Effector memory CD8-positive, alpha-beta T cell (primary cell): ENCODE data around the gene POLD2.
A peak's percentile ranks its signal among the peaks of the same experiment; 100 is the strongest.

Experiments used
- ATAC-seq: fragments of 150-1000 bp; cut with Tn5 transposase; replicated peaks from 2 replicates; pipeline ENCODE4 v1.10.0; 2021; ENCODE audit warnings: mild to moderate bottlenecking, moderate library complexity
- DNase-seq, 3 experiments: peaks; one replicate each; pipeline ENCODE4 v3.0.0; 2021
- H3K27ac Mint-ChIP-seq, 2 donors: one replicate each; pipeline ENCODE4 v1.8.0; 2022; ENCODE audit warnings: mild to moderate bottlenecking in 2 of 2, mixed read lengths in 2 of 2, moderate library complexity in 2 of 2
- H3K27me3 Mint-ChIP-seq, 2 donors: one replicate each; pipeline ENCODE4 v1.8.0; 2022; ENCODE audit warnings: mixed read lengths in 2 of 2
- H3K36me3 Mint-ChIP-seq: one replicate; pipeline ENCODE4 v1.8.0; 2022; ENCODE audit warnings: mild to moderate bottlenecking, moderate library complexity, mixed read lengths; ENCODE audit not compliant: insufficient read depth
- H3K4me1 Mint-ChIP-seq, 2 donors: one replicate each; pipeline ENCODE4 v1.8.0; 2022; ENCODE audit warnings: low read depth in 2 of 2, mixed read lengths in 2 of 2
- H3K4me3 Mint-ChIP-seq, 2 donors: one replicate each; pipeline ENCODE4 v1.8.0; 2022; ENCODE audit warnings: mild to moderate bottlenecking in 2 of 2, mixed read lengths in 2 of 2, moderate library complexity in 2 of 2
- H3K9me3 Mint-ChIP-seq, 2 donors: one replicate each; pipeline ENCODE4 v1.8.0; 2022; ENCODE audit warnings: mixed read lengths in 2 of 2

POLD2 gene

DNA sequence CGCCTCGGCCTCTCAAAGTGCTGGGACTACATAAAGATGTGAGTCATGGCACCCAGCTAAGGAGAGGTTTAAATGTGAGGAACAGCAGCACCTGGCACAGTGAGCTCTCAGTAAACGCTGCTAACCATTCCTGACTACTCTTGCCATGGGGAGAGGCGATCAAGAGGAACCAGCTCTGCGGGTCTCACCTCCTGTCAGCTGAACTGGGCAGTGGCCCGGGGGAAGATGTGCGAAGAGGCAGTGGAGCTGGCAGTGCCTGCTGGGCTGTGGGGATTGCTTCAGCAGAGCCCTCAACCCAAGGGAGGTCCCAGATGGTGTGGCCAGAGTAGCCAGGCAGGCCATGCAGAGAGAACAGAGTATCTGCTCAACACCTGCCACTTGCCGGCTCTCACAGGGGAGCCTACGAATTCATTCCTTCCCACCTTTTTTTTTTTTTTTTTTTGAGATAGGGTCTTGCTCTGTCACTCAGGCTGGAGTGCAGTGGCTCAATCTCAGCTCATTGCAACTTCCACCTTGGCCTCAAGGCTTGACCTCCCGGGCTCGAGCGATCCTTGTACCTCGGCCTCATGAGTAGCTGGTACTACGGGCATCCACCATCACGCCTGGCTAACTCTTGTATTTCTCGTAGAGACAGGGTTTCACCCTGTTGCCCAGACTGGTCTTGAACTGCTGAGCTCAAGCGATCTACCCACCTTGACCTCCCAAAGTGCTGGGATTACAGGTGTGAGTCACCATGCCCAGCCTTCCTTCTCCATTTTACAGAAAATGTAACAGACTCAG lies 47.9 kb downstream of the POLD2 start:
- H3K4me3 Mint-ChIP-seq, result no peak overlapping the region
- peaks cover 53% of the 10 kb centered on the region for H3K36me3 Mint-ChIP-seq
- peaks cover 18 to 30% of the 10 kb centered on the region in 2 donors for H3K4me1 Mint-ChIP-seq
- no peak for DNase-seq
- H3K9me3 Mint-ChIP-seq, result no peaks in the 10 kb centered on the region
- H3K27me3 Mint-ChIP-seq, result no peaks in the 10 kb centered on the region
- peak overlapping the region in 1 of 2 donors; percentile 91 for H3K27ac Mint-ChIP-seq
- ATAC-seq, result no peak

DNA sequence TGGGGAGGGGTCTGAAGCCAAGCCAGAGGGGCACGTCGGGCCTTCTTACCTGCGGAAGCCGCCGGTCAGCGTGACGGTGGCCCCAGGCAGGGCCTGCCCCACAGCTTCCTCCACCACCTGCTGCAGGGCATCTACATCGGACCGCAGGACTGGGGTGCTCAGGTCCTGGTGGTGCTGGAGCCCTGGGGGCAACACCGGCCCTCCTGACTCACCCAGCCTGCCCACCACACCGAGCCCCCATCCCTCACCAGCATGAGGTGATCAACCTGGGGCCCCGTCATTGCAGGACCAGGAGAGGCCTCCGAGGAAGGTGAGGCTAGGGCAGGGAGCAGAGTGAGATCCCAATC lies 49.0 kb downstream of the POLD2 start:
- peak; percentile 5 for ATAC-seq
- Mint-ChIP-seq H3K9me3 (no peaks in the 10 kb centered on the region), H3K4me3 (peak overlapping the region in 1 of 2 donors; percentile 31), H3K36me3 (peaks cover 53% of the 10 kb centered on the region), H3K27ac (peak overlapping the region in 1 of 2 donors; percentile 91), H3K27me3 (no peaks in the 10 kb centered on the region), H3K4me1 (peaks cover 16 to 29% of the 10 kb centered on the region in 2 donors)
- no peak for DNase-seq

DNA sequence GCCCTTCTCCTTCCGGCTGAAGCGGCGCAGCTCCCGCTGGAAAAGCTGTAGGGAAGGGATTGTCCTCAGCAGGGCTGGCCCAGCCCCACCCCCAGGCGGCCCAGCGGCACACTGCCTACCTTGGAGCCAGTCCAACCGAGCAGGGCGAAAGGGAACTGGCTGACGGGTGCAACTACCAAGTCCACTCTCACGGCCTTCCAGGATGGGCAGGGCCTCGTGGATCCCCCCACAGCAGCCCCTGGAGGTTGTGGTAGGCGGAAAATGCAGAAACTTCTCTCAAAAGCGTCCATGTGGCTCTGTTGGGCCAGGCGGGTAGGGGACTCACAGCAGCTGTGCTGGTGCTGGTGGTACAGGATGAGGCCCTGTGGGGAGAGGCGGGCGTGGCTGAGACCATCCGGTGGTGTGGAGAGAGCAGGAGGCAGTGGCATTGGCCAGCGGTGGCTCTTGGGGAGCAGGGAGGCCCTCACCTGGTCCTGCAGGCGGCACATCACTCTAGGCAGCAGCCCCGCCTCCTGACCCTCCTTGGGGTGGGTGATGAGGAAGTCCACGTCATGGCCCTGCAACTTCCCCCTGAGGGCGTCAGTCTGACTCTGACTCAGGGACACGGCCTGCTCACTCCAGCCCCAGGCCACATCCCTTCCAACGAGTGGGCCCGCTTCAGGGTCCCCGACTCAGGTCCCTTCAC lies 49.5 kb downstream of the POLD2 start:
- no peaks in the 10 kb centered on the region for H3K27me3 Mint-ChIP-seq
- peaks cover 50% of the 10 kb centered on the region for H3K36me3 Mint-ChIP-seq
- peaks cover 16 to 29% of the 10 kb centered on the region in 2 donors for H3K4me1 Mint-ChIP-seq
- H3K4me3 Mint-ChIP-seq, result peak overlapping the region in 1 of 2 donors; percentile 31
- DNase-seq (peak in 2 of 3 experiments; percentile 64 to 65), ATAC-seq (peak; percentile 94)
- peak overlapping the region in 1 of 2 donors; percentile 91 for H3K27ac Mint-ChIP-seq
- H3K9me3 Mint-ChIP-seq, result no peaks in the 10 kb centered on the region

DNA sequence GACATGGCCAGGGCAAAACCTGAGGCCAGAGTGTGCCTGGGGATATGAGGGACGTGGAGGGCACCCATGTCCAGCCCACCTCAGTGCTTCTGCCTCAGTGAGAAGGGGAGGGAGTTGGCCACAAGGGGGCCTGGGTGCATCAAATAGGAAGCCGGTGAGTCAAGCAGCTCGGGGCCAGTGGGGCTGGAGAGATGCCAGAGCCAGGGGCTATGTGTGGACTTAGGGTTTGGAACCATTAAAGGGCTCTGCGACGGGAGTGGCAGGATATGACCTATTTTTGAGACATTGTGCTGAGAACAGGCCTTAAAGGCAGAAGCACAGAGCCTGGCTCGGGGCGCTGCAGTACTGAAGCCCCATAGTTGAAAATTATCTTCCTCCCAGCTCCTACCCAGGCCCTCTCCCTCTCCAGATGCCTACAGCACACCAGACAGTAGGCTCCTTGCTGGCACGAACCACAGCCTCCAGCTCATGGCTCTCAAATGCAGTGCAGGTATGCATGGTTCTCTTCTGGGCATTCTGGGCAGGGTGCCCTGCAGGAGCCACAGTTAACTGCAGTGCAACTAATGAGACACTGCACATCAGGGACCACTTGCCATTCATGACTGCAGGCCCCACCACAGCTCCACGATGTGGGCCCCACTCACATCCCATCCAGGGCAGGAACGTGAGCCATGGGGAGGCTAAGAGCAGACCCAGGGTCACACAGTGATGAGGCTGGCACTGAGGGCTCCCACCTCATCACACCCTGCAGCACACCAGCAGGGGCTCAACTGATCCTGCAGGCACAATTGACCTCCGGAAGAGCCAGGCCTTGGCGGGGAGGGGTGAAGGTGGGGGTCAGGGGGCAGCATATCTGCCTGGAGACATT lies 50.8 kb downstream of the POLD2 start:
- Mint-ChIP-seq H3K4me1 (peaks cover 9 to 24% of the 10 kb centered on the region in 2 donors), H3K27ac (peak overlapping the region; percentile 62 to 91), H3K9me3 (no peaks in the 10 kb centered on the region), H3K4me3 (peak overlapping the region in 1 of 2 donors; percentile 9), H3K27me3 (no peaks in the 10 kb centered on the region), H3K36me3 (peaks cover 42% of the 10 kb centered on the region)
- DNase-seq (peak; percentile 23 to 38 (median 35)), ATAC-seq (peak; percentile 36)

DNA sequence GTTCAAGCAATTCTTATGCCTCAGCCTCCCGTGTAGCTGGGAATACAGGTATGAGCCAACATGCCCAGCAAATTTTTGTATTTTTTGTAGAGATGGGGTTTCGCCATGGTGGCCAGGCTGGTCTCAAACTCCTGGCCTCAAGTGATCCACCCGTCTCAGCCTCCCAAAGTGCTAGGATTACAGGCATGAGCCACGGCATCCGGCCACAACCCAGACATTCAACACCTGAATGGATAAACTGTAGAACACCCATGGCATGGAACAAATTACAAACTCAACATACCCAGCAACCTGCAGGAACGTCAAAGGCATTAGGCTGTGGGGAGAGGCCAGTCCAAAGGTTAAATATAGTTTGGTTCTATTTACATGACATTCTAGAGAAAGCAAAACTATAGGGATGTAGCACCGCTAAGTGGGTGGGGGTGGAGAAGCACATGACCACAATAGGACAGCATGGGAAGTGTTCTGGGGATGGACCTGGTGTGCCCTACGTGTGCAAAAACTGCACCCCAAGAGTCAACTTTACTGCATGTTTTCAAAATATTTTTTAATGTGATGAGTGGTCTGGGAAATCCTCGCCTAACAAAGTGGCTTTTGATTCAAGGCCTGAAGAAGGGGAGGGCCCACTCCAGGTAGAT lies 51.5 kb downstream of the POLD2 start:
- no peaks in the 10 kb centered on the region for H3K27me3 Mint-ChIP-seq
- H3K9me3 Mint-ChIP-seq, result no peaks in the 10 kb centered on the region
- H3K4me3 Mint-ChIP-seq, result no peak overlapping the region
- peak overlapping the region; percentile 62 to 91 for H3K27ac Mint-ChIP-seq
- DNase-seq (no peak), ATAC-seq (no peak)
- H3K36me3 Mint-ChIP-seq, result peaks cover 36% of the 10 kb centered on the region
- H3K4me1 Mint-ChIP-seq, result peaks cover 7 to 26% of the 10 kb centered on the region in 2 donors

DNA sequence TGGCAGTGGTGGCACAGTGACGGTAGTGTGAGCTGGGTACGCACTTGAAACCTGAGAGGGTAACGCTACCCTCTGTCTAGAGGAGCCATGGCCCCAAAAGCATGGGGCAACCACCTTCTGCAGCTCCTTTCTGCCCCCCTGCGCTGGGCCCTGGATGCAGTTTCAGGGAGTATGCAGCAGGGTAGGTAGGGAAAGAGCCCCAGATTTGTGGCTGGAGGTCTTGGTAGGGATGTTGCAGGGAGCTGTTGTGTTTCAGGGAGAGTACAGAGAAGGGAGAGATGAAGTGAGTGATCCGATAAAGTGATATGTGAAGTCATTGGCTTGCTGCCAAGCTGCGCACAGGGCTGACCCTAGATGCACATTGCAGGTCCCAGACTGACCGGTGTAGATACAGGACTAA lies 55.3 kb downstream of the POLD2 start:
- H3K9me3 Mint-ChIP-seq, result no peaks in the 10 kb centered on the region
- peaks cover 14 to 34% of the 10 kb centered on the region in 2 donors for H3K4me1 Mint-ChIP-seq
- no peaks in the 10 kb centered on the region for H3K27me3 Mint-ChIP-seq
- ATAC-seq (no peak), DNase-seq (no peak)
- no peak overlapping the region for H3K4me3 Mint-ChIP-seq
- peak overlapping the region in 1 of 2 donors; percentile 55 for H3K27ac Mint-ChIP-seq
- H3K36me3 Mint-ChIP-seq, result peaks cover 24% of the 10 kb centered on the region

DNA sequence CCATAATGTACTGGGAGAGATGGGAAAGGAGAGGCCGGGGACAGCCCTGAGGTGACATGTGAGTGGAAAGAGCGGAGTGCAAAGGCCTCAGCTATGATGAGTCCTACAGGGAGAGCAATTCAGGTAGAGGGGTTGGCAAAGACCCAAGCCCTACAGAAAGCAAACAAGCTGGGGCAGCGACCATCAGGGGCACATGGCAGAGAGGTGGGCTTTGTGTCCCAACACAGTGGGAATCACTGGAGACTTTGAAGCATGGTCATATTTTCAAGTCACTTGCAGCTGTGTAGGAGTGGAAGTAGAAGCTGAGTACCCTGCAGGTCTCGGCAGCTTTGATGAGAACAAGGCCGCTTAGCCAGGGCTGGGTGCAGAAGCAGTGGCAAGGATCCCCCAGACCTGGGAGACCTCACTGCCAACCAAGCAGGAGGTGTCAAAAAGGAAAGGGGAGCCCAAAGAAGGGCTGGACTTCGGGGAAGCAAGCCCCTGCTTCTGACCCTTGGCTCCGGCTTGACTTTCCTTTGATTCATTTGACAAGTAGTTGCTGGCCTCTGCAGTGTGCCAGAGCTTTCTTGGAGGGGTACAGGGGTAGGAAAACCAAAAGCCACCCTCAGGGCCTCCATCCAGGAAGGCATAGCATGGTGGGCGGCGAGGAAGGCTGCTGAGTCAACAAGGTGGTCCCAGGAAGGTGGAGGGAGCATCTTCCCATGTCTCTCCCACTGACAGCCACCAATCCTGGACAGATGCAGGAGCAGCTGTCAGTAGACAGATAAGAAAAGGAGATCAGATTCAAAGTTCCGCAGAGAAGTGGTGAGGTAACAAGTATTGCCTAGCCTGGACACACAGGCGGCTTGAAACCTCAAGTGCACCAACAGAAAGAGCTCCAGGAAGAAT lies 56.0 kb downstream of the POLD2 start:
- H3K4me3 Mint-ChIP-seq, result no peak overlapping the region
- H3K4me1 Mint-ChIP-seq, result peaks cover 14 to 27% of the 10 kb centered on the region in 2 donors
- no peak for DNase-seq
- H3K27ac Mint-ChIP-seq, result peak overlapping the region in 1 of 2 donors; percentile 7
- H3K27me3 Mint-ChIP-seq, result no peaks in the 10 kb centered on the region
- H3K36me3 Mint-ChIP-seq, result peaks cover 21% of the 10 kb centered on the region
- H3K9me3 Mint-ChIP-seq, result no peaks in the 10 kb centered on the region
- ATAC-seq, result no peak

DNA sequence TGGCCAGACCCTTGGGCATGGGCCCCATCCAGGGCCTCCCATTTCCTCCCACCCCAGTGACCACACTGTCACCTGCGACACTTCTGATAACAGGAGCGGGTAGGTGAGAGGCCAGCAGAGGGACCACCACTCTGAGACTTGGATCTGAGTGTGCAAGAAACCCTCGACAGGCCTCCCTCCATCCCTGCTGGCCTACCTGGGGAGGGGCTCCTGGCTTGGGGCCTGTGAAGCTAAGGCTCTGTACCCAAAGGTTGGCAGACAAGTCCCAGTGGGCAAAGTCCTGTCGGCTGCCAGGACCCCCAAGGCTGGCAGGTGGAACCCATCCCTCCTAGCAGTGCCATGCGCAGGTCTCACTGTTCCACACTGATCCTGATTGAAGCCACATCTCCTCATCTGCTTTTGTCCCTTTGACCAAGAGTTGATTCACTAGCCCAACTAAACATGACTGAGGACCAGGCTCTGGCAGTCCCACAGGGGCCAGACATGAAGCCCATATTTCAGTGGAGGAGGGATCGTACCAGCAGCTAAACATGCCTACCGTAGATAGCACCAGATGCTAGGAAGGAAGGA lies 56.8 kb downstream of the POLD2 start:
- H3K27ac Mint-ChIP-seq, result peak overlapping the region; percentile 7 to 63
- H3K4me1 Mint-ChIP-seq, result peaks cover 7 to 22% of the 10 kb centered on the region in 2 donors
- no peaks in the 10 kb centered on the region for H3K9me3 Mint-ChIP-seq
- no peak for DNase-seq
- no peak for ATAC-seq
- no peak overlapping the region for H3K4me3 Mint-ChIP-seq
- H3K36me3 Mint-ChIP-seq, result peaks cover 25% of the 10 kb centered on the region
- H3K27me3 Mint-ChIP-seq, result no peaks in the 10 kb centered on the region

DNA sequence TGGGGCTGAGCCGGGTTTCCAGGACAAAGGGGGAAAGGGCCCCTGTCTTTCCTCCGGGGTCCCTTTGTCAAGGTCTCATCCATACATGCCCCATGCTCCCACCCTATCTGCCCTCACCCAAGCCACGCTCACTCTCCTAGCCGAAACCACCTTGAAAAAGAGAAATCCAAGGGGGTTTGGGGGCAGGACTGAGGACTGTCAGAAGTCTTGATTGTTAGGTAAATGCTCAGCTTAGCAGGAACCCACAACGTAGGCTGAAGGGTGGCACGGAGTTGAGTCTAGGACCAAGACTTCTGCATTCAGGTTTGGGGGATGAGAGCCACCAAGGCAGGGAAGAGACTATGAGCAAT lies 57.3 kb downstream of the POLD2 start:
- ATAC-seq, result peak; percentile 14
- H3K36me3 Mint-ChIP-seq, result peaks cover 25% of the 10 kb centered on the region
- H3K27me3 Mint-ChIP-seq, result no peaks in the 10 kb centered on the region
- no peaks in the 10 kb centered on the region for H3K9me3 Mint-ChIP-seq
- peak overlapping the region; percentile 52 to 63 for H3K27ac Mint-ChIP-seq
- H3K4me1 Mint-ChIP-seq, result peaks cover 7 to 24% of the 10 kb centered on the region in 2 donors
- no peak for DNase-seq
- no peak overlapping the region for H3K4me3 Mint-ChIP-seq

DNA sequence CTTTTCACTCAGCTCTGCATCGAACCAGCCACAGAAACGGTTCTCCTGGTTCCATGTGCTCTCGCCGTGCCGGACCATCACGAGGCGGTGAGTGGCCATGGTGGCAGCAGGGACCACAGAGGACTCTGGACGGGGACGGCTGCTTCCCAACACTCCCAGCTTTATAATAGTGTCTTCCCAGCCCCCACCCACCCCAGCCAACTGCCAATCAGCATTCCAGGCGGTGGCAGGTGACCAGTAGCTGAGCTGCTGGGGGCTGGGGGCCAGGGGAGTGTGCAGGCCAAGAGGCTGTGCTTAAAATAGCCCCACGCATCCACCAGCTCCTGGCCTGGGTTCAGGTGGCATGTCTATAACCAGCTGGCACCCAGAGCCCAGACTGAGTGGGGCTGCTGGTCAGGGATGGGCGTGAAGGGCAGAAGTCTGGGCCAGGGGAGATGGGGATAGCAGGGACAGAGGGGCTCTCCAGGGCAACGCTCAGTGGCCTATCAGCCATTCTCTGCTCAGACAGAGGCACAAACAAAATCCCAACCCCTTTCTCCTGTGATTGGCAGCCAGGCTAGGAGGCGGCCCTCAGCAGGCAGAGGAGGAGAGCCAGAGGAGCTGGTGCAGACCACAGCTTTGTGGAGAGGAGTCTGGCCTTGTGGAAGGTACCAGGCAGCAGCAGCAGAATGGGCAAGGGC lies 57.8 kb downstream of the POLD2 start, which contains the start of gene PGAM2:
TSS of gene PGAM2 (minus strand) at position 137 of the 680 bp plus-strand sequence. CDS start at position 99, 38 bp downstream.
- H3K9me3 Mint-ChIP-seq, result no peaks in the 10 kb centered on the region
- peaks cover 25% of the 10 kb centered on the region for H3K36me3 Mint-ChIP-seq
- H3K4me1 Mint-ChIP-seq, result peaks cover 7 to 24% of the 10 kb centered on the region in 2 donors
- ATAC-seq, result peak; percentile 67
- peak within 1 kb of the TSS; percentile 52 to 72 for H3K27ac Mint-ChIP-seq
- DNase-seq, result no peak
- no peaks in the 10 kb centered on the region for H3K27me3 Mint-ChIP-seq
- H3K4me3 Mint-ChIP-seq, result no peak within 1 kb of the TSS

DNA sequence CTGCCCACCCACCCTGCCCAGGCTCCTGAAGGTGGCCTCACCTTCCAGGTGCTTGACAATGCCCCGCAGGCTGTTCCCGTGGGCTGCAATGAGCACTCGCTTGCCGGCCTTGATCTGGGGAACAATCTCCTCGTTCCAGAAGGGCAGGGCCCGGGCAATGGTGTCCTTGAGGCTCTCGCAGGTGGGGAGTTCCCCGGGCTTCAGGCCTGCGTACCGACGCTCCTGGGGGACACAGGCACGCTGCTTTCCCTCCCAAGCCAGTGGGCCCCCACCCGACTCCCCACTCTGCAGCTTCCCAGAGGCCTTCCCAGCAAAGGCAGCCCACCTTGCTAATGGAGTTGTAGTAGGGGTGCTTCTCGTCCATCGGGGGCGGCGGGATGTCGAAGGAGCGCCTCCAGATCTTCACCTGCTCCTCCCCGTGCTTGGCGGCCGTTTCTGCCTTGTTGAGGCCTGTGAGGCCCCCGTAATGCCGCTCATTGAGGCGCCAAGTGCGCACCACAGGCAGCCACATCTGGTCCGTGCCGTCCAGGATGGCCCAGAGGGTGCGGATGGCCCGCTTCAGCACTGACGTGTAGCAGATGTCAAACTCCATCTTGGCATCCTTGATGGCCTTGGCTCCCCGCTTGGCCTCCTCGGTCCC lies 58.4 kb downstream of the POLD2 start:
- Mint-ChIP-seq H3K27ac (peak overlapping the region; percentile 52 to 63), H3K4me1 (peaks cover 7 to 24% of the 10 kb centered on the region in 2 donors), H3K4me3 (no peak overlapping the region), H3K36me3 (peaks cover 31% of the 10 kb centered on the region), H3K9me3 (no peaks in the 10 kb centered on the region), H3K27me3 (no peaks in the 10 kb centered on the region)
- ATAC-seq, result peak; percentile 41
- no peak for DNase-seq
